Measurements from ENCODE around the gene PAOX. TPM values are rescaled to one million over a fixed set of nuclear protein-coding genes. Genes with fewer than 3 reads are reported as not detected.

PAOX gene
- total RNA-seq, 2 donors from 2014 or later, result 12.4 to 13.8 TPM

GRCh38 chr10:133388236-133388972 lies 9.3 kb downstream of the PAOX start:
- no peak for DNase-seq

GRCh38 chr10:133388973-133389818 lies 10.1 kb downstream of the PAOX start:
- H3K9me3 Mint-ChIP-seq, result no peaks in the 10 kb centered on the region
- no peaks in the 10 kb centered on the region for H3K27me3 Mint-ChIP-seq (ENCODE audit: low read depth)
- peaks cover 44% of the 10 kb centered on the region for H3K4me1 Mint-ChIP-seq (ENCODE audit: low read depth)
- H3K4me3 Mint-ChIP-seq, result peak overlapping the region; percentile 85 to 87
- H3K36me3 Mint-ChIP-seq (ENCODE audit: insufficient read depth in 2 of 2), result peaks cover 0 to 3% of the 10 kb centered on the region in 2 donors
- peak; percentile 42 to 45 for DNase-seq
- ATAC-seq (replicated peaks in 1 of 2), result peak; percentile 45 to 58
- peak overlapping the region; percentile 88 for H3K27ac Mint-ChIP-seq

More at GRCh38 chr10:133388236-133388972, 9.3 kb downstream of the PAOX start:
- Mint-ChIP-seq H3K9me3 (no peaks in the 10 kb centered on the region), H3K36me3 (ENCODE audit: insufficient read depth in 2 of 2) (peaks cover 0 to 3% of the 10 kb centered on the region in 2 donors), H3K4me1 (ENCODE audit: low read depth) (peaks cover 41% of the 10 kb centered on the region), H3K27me3 (ENCODE audit: low read depth) (no peaks in the 10 kb centered on the region), H3K4me3 (peak overlapping the region; percentile 85 to 87), H3K27ac (peak overlapping the region; percentile 88)
- ATAC-seq (replicated peaks in 1 of 2), result no peak

DNA sequence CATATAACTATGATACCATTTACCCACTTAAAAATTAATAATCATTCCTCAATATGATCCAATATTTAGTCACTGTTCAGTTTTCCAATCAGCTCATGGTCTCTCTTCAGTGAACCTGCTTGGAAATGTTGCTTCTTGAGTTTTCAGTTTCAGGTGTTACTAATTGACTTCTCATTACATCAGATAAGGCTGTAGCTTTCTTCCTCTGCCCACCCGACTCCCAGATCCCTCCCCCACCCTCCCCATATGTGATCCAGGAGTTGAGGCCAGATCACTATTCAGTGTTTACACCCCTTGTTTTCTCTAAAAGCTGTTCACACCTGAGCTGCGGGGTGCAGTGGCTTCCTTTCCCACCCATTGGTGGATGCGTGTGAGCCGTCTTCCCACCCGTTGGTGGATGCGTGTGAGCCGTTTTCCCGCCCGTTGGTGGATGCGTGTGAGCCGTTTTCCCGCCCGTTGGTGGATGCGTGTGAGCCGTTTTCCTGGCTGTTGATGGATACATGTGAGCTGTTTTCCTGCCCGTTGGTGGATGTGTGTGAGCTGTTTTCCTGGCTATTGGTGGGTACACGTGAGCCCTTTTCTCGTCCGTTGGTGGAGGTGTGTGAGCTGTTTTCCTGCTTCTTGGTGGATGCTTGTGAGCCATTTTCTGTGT lies 11.7 kb downstream of the PAOX start:
- Mint-ChIP-seq H3K27me3 (ENCODE audit: low read depth) (no peaks in the 10 kb centered on the region), H3K36me3 (ENCODE audit: insufficient read depth in 2 of 2) (peaks cover 0 to 7% of the 10 kb centered on the region in 2 donors), H3K4me3 (peak overlapping the region; percentile 85 to 87), H3K4me1 (ENCODE audit: low read depth) (peaks cover 54% of the 10 kb centered on the region), H3K27ac (peak overlapping the region; percentile 97), H3K9me3 (no peaks in the 10 kb centered on the region)
- ATAC-seq (replicated peaks in 1 of 2) (peak in 1 of 2 donors; percentile 2), DNase-seq (no peak)

- Mint-ChIP-seq H3K9me3 (no peaks in the 10 kb centered on the region), H3K27me3 (ENCODE audit: low read depth) (no peaks in the 10 kb centered on the region), H3K4me3 (peak overlapping the region; percentile 85 to 87), H3K36me3 (ENCODE audit: insufficient read depth in 2 of 2) (peaks cover 0 to 7% of the 10 kb centered on the region in 2 donors), H3K4me1 (ENCODE audit: low read depth) (peaks cover 57% of the 10 kb centered on the region), H3K27ac (peak overlapping the region; percentile 97)
- no peak for DNase-seq
- no peak for ATAC-seq (replicated peaks in 1 of 2)
Observed at GRCh38 chr10:133391249-133391635, 12.2 kb downstream of the PAOX start.

DNA sequence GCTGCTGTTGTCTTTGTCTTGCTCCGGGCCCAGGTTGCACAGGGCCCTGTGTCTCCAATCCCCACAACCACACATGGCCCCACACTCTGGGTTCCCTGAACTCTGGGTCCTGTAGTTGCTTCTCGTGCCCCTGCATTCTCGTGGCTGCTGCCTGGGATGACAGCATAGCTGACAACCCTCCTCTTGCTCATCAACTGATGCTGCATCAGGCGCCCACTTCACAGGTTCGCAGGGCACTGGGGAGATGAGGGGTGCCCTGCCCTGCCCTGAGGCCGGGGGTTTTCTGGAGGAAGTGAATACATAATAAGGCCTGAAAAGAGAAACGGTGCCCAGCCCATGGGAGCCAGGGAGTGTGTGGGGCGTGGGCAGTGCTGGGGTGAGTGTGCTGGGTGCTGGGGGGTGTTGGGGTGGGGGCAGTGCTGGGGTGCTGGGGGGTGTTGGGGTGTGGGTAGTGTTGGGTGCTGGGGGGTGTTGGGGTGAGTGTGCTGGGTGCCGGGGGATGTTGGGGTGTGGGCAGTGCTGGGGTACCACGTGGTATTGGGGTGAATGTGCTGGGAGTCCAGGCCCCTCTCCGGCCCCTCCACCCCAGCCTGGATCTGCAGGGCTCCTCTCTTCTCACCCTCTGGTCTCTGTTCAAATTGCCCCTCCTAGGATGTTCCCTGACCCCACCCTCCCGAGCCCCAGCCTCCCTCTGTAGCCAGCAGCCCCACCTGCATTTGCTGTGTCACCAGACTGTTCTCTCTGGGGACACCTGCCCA lies 12.9 kb downstream of the PAOX start:
- peaks cover 57% of the 10 kb centered on the region for H3K4me1 Mint-ChIP-seq (ENCODE audit: low read depth)
- H3K27me3 Mint-ChIP-seq (ENCODE audit: low read depth), result no peaks in the 10 kb centered on the region
- no peaks in the 10 kb centered on the region for H3K9me3 Mint-ChIP-seq
- DNase-seq (peak; percentile 60 to 63), ATAC-seq (replicated peaks in 1 of 2) (peak; percentile 27 to 30)
- peak overlapping the region; percentile 97 for H3K27ac Mint-ChIP-seq
- peaks cover 0 to 7% of the 10 kb centered on the region in 2 donors for H3K36me3 Mint-ChIP-seq (ENCODE audit: insufficient read depth in 2 of 2)
- peak overlapping the region; percentile 85 to 87 for H3K4me3 Mint-ChIP-seq

DNA sequence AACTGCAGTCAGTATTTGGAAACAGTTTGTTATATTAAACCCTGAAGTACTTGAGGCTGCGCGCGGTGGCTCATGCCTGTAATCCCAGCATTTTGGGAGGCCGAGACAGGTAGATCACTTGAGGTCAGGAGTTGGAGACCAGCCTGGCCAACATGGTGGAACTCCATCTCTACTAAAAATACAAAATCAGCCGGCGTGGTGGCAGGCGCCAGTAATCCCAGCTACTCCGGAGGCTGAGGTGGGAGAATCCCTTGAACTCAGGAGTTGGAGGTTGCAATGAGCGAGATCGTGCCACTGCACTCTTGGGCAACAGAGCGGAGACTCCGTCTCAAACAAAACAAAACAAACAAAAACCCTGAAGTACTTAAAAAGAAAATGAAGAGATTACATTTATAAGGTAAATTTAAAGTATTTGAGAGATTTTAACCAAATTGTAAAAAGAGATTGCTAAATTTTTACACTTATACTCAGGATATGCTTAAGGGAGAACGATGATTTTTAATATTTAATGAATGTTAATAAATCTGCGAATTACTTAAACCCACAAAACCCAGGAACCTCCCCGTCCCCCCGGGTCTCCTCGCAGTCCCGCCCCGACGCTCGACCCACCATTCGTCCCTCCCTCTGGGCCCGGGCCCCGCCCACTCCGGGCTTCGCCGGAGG lies 14.5 kb downstream of the PAOX start:
- peaks cover 56% of the 10 kb centered on the region for H3K4me1 Mint-ChIP-seq (ENCODE audit: low read depth)
- no peak for ATAC-seq (replicated peaks in 1 of 2)
- peak overlapping the region; percentile 89 for H3K27ac Mint-ChIP-seq
- no peaks in the 10 kb centered on the region for H3K9me3 Mint-ChIP-seq
- no peak for DNase-seq
- peaks cover 2 to 12% of the 10 kb centered on the region in 2 donors for H3K36me3 Mint-ChIP-seq (ENCODE audit: insufficient read depth in 2 of 2)
- no peaks in the 10 kb centered on the region for H3K27me3 Mint-ChIP-seq (ENCODE audit: low read depth)
- peak overlapping the region; percentile 97 to 99 for H3K4me3 Mint-ChIP-seq

- H3K27me3 Mint-ChIP-seq (ENCODE audit: low read depth), result no peaks in the 10 kb centered on the region
- DNase-seq (peak; percentile 96 to 99), ATAC-seq (replicated peaks in 1 of 2) (peak; percentile 87 to 88)
- H3K4me3 Mint-ChIP-seq, result peak within 1 kb of the TSS; percentile 97 to 99
- peak within 1 kb of the TSS; percentile 98 for H3K27ac Mint-ChIP-seq
- no peaks in the 10 kb centered on the region for H3K9me3 Mint-ChIP-seq
- H3K4me1 Mint-ChIP-seq (ENCODE audit: low read depth), result peaks cover 49% of the 10 kb centered on the region
- peaks cover 2 to 12% of the 10 kb centered on the region in 2 donors for H3K36me3 Mint-ChIP-seq (ENCODE audit: insufficient read depth in 2 of 2)
Observed at GRCh38 chr10:133394064-133394663, 15.1 kb downstream of the PAOX start, which contains the start of gene MTG1. Gene MTG1 (plus strand): TSS chr10:133394157. CDS start chr10:133394221, 64 bp downstream.

DNA sequence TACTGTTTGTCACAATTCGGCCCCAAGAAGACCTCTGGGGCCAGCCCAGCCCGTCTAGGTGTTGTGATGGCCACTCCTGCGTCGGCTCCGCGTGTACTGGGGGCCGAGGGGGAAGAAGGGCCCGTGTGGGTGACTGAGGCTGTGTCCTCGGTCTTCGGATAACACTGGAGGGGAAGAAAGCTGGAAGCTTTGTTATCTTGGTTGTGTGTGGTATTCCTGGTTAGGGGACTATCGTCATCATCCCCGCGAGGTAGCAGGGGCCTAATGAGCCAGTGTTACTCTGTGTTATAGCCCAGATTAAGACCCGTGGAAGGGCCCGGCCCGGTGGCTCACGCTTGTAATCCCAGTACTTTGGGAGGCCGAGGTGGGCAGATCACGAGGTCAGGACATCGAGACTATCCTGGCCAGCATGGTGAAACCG lies 15.7 kb downstream of the PAOX start:
- Mint-ChIP-seq H3K9me3 (no peaks in the 10 kb centered on the region), H3K4me1 (ENCODE audit: low read depth) (peaks cover 49% of the 10 kb centered on the region), H3K27me3 (ENCODE audit: low read depth) (no peaks in the 10 kb centered on the region), H3K27ac (peak overlapping the region; percentile 98), H3K36me3 (ENCODE audit: insufficient read depth in 2 of 2) (peaks cover 2 to 12% of the 10 kb centered on the region in 2 donors), H3K4me3 (peak overlapping the region; percentile 97 to 99)
- no peak for ATAC-seq (replicated peaks in 1 of 2)
- DNase-seq, result no peak

- H3K4me1 Mint-ChIP-seq (ENCODE audit: low read depth), result peaks cover 51% of the 10 kb centered on the region
- peaks cover 5 to 15% of the 10 kb centered on the region in 2 donors for H3K36me3 Mint-ChIP-seq (ENCODE audit: insufficient read depth in 2 of 2)
- no peaks in the 10 kb centered on the region for H3K27me3 Mint-ChIP-seq (ENCODE audit: low read depth)
- H3K9me3 Mint-ChIP-seq, result no peaks in the 10 kb centered on the region
- peak overlapping the region; percentile 97 to 99 for H3K4me3 Mint-ChIP-seq
- no peak for DNase-seq
- no peak for ATAC-seq (replicated peaks in 1 of 2)
- peak overlapping the region; percentile 98 for H3K27ac Mint-ChIP-seq
Observed at GRCh38 chr10:133396035-133396624, 17.1 kb downstream of the PAOX start.

DNA sequence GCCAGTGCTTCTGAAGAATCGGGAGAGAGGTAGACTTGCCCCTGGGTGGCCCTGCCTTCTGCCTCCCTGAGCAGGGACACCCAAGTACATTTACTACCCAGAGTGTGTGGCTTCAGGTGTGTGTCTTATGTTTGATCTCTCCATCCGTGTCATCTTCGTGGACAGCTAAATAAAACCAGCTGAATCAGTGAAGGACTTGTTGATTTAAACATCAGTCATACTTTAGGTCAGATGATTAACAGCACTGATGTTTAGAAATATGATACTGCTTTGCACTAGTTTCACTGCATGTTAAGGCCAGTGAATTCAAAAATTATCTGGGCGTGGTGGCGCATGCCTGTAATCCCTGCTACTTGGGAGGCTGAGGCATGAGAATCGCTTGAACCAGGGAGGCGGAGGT lies 18.9 kb downstream of the PAOX start:
- DNase-seq (no peak), ATAC-seq (replicated peaks in 1 of 2) (no peak)
- Mint-ChIP-seq H3K27me3 (ENCODE audit: low read depth) (no peaks in the 10 kb centered on the region), H3K4me3 (no peak overlapping the region), H3K27ac (no peak overlapping the region), H3K36me3 (ENCODE audit: insufficient read depth in 2 of 2) (peaks cover 7 to 18% of the 10 kb centered on the region in 2 donors), H3K4me1 (ENCODE audit: low read depth) (peaks cover 46% of the 10 kb centered on the region), H3K9me3 (no peaks in the 10 kb centered on the region)

DNA sequence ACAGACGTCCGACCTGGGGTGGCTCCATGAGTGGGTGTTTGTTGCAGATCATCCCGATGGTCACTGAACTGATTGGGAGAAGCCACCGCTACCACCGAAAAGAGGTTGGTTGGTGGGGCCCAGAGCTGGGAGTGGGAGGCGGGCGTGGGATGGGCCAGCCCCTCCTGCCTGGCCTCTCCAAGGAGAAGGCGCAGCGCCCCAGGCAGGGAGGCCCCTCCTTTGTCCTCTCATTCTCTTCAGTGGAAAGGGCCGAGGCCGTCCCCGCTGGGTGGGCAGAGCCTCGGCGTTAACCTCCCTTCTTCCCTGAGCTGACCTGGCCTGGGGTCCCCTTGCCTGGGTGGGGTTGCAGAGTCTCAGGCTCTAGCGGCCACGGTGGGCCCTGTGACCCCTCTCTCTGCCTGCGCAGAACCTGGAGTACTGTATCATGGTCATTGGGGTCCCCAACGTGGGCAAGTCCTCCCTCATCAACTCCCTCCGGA lies 20.1 kb downstream of the PAOX start:
- no peak for DNase-seq
- H3K27ac Mint-ChIP-seq, result no peak overlapping the region
- peaks cover 39% of the 10 kb centered on the region for H3K4me1 Mint-ChIP-seq (ENCODE audit: low read depth)
- H3K9me3 Mint-ChIP-seq, result no peaks in the 10 kb centered on the region
- no peak overlapping the region for H3K4me3 Mint-ChIP-seq
- H3K27me3 Mint-ChIP-seq (ENCODE audit: low read depth), result no peaks in the 10 kb centered on the region
- no peak for ATAC-seq (replicated peaks in 1 of 2)
- H3K36me3 Mint-ChIP-seq (ENCODE audit: insufficient read depth in 2 of 2), result peaks cover 10 to 27% of the 10 kb centered on the region in 2 donors
